Measurements from ENCODE around the gene MAGEA4. TPM values are rescaled to one million over a fixed set of nuclear protein-coding genes. Genes with fewer than 3 reads are reported as not detected.

The MAGEA4 gene
- total and polyA plus RNA-seq, 10 of the 15 experiments (the other 5 are each of a cell fraction or from before 2014, with no cell fraction given), result not detected

DNA sequence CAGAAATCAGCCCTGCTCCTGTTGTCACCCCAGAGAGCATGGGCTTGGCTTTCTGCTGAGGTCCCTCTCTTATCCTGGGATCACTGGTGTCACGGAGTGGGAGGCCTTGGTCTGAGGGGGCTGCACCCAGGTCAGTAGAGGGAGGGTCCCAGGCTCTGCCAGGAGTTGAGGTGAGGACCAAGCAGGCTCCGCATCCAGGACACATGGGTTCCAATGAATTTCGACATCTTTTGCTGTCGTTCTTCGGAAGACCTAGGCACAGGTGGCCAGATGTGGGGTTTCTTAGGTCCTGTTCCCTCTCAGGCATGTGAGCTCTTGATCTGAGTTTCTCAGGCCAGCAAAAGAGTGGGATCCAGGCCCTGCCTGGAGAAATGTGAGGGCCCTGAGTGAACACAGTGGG lies 10.0 kb downstream of the MAGEA4 start:
- H4K20me1 ChIP-seq (ENCODE audit: control insufficient read depth, insufficient read depth), result no peaks in the 10 kb centered on the region
- H3K36me3 ChIP-seq (ENCODE audit: control insufficient read depth in 2 of 2, insufficient read depth in 2 of 2, low read length in 1 of 2), result no peaks in the 10 kb centered on the region
- no peaks in the 10 kb centered on the region for H3K79me2 ChIP-seq (ENCODE audit: control insufficient read depth, insufficient read depth, low read length)
- 49% methylated on average over 5 of the region's 5 CpGs for WGBS (ENCODE audit: insufficient coverage, insufficient replicate concordance, low lambda C conversion rate, missing lambda C conversion rate)
- H2AFZ ChIP-seq (ENCODE audit: control insufficient read depth, low read depth, low read length), result no peak overlapping the region
- H3K4me3 ChIP-seq, result no peak overlapping the region
- ATAC-seq (no peak), DNase-seq (ENCODE audit: low read depth, low spot score) (no peak), FAIRE-seq (no peak)
- ChIA-PET CTCF (no interaction called here), SMC1A (ENCODE audit: uncharacterized antibody, unreplicated experiment) (no interaction called here), POLR2A (no interaction called here), RAD21 (ENCODE audit: unreplicated experiment) (no interaction called here)
- no peaks in the 10 kb centered on the region; the same call in 2 of the 3 replicates for H3K9me3 ChIP-seq (replicated peaks; ENCODE audit: control insufficient read depth, insufficient read depth, low read length)
- no peaks in the 10 kb centered on the region for H3K4me1 ChIP-seq (ENCODE audit: control insufficient read depth, insufficient read depth, low read length)
- H3K9ac ChIP-seq (ENCODE audit: control insufficient read depth, insufficient read depth, low read length), result no peak overlapping the region
- BruUV-seq (replicated peaks), result no TSS peak
- TF ChIP-seq DPF2 (IDR thresholded peaks at IDR 0.05) (no peak), TCF7 (IDR thresholded peaks at IDR 0.05; ENCODE audit: borderline replicate concordance) (no peak), IKZF2 (IDR thresholded peaks at IDR 0.05) (no peak), TARDBP (IDR thresholded peaks at IDR 0.05; ENCODE audit: borderline replicate concordance) (no peak), RUNX3 (IDR thresholded peaks at IDR 0.05; ENCODE audit: low read length) (no peak), NR2C1 (IDR thresholded peaks at IDR 0.05) (no peak), ZNF274 (IDR thresholded peaks at IDR 0.05; ENCODE audit: insufficient read depth, insufficient read length) (no peak), MXI1 (IDR thresholded peaks at IDR 0.05; ENCODE audit: low read depth, low read length) (no peak), LARP7 (IDR thresholded peaks at IDR 0.05) (no peak), PML (IDR thresholded peaks at IDR 0.05; ENCODE audit: low read length) (no peak)
- TF ChIP-seq, protein P1, sequence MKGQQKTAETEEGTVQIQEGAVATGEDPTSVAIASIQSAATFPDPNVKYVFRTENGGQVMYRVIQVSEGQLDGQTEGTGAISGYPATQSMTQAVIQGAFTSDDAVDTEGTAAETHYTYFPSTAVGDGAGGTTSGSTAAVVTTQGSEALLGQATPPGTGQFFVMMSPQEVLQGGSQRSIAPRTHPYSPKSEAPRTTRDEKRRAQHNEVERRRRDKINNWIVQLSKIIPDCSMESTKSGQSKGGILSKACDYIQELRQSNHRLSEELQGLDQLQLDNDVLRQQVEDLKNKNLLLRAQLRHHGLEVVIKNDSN (IDR thresholded peaks at IDR 0.05; ENCODE audit: borderline replicate concordance, extremely low read length, insufficient read depth, low read depth, low read length), result no peak
- TF ChIP-seq, protein P2, sequence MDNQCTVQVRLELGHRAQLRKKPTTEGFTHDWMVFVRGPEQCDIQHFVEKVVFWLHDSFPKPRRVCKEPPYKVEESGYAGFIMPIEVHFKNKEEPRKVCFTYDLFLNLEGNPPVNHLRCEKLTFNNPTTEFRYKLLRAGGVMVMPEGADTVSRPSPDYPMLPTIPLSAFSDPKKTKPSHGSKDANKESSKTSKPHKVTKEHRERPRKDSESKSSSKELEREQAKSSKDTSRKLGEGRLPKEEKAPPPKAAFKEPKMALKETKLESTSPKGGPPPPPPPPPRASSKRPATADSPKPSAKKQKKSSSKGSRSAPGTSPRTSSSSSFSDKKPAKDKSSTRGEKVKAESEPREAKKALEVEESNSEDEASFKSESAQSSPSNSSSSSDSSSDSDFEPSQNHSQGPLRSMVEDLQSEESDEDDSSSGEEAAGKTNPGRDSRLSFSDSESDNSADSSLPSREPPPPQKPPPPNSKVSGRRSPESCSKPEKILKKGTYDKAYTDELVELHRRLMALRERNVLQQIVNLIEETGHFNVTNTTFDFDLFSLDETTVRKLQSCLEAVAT (IDR thresholded peaks at IDR 0.05), result no peak
- TF ChIP-seq, protein P3, sequence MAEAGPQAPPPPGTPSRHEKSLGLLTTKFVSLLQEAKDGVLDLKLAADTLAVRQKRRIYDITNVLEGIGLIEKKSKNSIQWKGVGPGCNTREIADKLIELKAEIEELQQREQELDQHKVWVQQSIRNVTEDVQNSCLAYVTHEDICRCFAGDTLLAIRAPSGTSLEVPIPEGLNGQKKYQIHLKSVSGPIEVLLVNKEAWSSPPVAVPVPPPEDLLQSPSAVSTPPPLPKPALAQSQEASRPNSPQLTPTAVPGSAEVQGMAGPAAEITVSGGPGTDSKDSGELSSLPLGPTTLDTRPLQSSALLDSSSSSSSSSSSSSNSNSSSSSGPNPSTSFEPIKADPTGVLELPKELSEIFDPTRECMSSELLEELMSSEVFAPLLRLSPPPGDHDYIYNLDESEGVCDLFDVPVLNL (IDR thresholded peaks at IDR 0.05; ENCODE audit: low read depth, low read length), result no peak
- TF ChIP-seq, protein P4, sequence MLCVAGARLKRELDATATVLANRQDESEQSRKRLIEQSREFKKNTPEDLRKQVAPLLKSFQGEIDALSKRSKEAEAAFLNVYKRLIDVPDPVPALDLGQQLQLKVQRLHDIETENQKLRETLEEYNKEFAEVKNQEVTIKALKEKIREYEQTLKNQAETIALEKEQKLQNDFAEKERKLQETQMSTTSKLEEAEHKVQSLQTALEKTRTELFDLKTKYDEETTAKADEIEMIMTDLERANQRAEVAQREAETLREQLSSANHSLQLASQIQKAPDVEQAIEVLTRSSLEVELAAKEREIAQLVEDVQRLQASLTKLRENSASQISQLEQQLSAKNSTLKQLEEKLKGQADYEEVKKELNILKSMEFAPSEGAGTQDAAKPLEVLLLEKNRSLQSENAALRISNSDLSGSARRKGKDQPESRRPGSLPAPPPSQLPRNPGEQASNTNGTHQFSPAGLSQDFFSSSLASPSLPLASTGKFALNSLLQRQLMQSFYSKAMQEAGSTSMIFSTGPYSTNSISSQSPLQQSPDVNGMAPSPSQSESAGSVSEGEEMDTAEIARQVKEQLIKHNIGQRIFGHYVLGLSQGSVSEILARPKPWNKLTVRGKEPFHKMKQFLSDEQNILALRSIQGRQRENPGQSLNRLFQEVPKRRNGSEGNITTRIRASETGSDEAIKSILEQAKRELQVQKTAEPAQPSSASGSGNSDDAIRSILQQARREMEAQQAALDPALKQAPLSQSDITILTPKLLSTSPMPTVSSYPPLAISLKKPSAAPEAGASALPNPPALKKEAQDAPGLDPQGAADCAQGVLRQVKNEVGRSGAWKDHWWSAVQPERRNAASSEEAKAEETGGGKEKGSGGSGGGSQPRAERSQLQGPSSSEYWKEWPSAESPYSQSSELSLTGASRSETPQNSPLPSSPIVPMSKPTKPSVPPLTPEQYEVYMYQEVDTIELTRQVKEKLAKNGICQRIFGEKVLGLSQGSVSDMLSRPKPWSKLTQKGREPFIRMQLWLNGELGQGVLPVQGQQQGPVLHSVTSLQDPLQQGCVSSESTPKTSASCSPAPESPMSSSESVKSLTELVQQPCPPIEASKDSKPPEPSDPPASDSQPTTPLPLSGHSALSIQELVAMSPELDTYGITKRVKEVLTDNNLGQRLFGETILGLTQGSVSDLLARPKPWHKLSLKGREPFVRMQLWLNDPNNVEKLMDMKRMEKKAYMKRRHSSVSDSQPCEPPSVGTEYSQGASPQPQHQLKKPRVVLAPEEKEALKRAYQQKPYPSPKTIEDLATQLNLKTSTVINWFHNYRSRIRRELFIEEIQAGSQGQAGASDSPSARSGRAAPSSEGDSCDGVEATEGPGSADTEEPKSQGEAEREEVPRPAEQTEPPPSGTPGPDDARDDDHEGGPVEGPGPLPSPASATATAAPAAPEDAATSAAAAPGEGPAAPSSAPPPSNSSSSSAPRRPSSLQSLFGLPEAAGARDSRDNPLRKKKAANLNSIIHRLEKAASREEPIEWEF (IDR thresholded peaks at IDR 0.05; ENCODE audit: insufficient replicate concordance, low read depth, low read length), result no peak
- TF ChIP-seq, protein P5, sequence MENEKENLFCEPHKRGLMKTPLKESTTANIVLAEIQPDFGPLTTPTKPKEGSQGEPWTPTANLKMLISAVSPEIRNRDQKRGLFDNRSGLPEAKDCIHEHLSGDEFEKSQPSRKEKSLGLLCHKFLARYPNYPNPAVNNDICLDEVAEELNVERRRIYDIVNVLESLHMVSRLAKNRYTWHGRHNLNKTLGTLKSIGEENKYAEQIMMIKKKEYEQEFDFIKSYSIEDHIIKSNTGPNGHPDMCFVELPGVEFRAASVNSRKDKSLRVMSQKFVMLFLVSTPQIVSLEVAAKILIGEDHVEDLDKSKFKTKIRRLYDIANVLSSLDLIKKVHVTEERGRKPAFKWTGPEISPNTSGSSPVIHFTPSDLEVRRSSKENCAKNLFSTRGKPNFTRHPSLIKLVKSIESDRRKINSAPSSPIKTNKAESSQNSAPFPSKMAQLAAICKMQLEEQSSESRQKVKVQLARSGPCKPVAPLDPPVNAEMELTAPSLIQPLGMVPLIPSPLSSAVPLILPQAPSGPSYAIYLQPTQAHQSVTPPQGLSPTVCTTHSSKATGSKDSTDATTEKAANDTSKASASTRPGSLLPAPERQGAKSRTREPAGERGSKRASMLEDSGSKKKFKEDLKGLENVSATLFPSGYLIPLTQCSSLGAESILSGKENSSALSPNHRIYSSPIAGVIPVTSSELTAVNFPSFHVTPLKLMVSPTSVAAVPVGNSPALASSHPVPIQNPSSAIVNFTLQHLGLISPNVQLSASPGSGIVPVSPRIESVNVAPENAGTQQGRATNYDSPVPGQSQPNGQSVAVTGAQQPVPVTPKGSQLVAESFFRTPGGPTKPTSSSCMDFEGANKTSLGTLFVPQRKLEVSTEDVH (IDR thresholded peaks at IDR 0.05; ENCODE audit: low read depth, partially characterized antibody), result no peak
- H3K27me3 ChIP-seq (replicated peaks in 1 of 2; ENCODE audit: control insufficient read depth in 2 of 2, insufficient read depth in 2 of 2, low read length in 1 of 2), result no peaks in the 10 kb centered on the region
- intact Hi-C loops (cut with micrococcal nuclease; ENCODE audit: unreplicated experiment), result no loop called here
- no peak overlapping the region for H3K27ac ChIP-seq (ENCODE audit: control insufficient read depth, insufficient read depth)
- no peak overlapping the region for H3K4me2 ChIP-seq (ENCODE audit: control insufficient read depth, insufficient read depth)
- in situ Hi-C loops (cut with MboI), result no loop called here
